ENCODE results near the gene BCL2A1. TPM values are rescaled to one million over a fixed set of nuclear protein-coding genes. Genes with fewer than 3 reads are reported as not detected.

BCL2A1 gene
- total and polyA plus RNA-seq, 4 donors = 0.50 to 2.9 (median 1.2) TPM

- DNase-seq (ENCODE audit: low spot score) = no peak
- WGBS = 85% methylated on average over 7 of the region's 7 CpGs
- Histone ChIP-seq H3K36me3 (ENCODE audit: control insufficient read depth in 4 of 4, insufficient read depth in 3 of 4, low read depth in 1 of 4, low read length in 3 of 4) (no peaks in the 10 kb centered on the region), H3K27me3 (ENCODE audit: control insufficient read depth in 4 of 4, insufficient read depth in 4 of 4, low read length in 3 of 4) (no peaks in the 10 kb centered on the region), H3K27ac (ENCODE audit: low read depth in 1 of 2, low read length in 2 of 2) (no peak overlapping the region), H3K4me1 (ENCODE audit: control insufficient read depth in 4 of 4, insufficient read depth in 4 of 4, low read length in 3 of 4) (no peaks in the 10 kb centered on the region), H3K4me3 (ENCODE audit: low read depth in 1 of 3, low read length in 3 of 3) (no peak overlapping the region), H3K9ac (ENCODE audit: low read depth in 1 of 2, low read length in 2 of 2) (no peak overlapping the region), H3K9me3 (ENCODE audit: control insufficient read depth in 4 of 4, low read length in 3 of 4) (no peaks in the 10 kb centered on the region)
- TF ChIP-seq REST (IDR thresholded peaks at IDR 0.05) (no peak), MAX (IDR thresholded peaks at IDR 0.05) (no peak), SP1 (IDR thresholded peaks at IDR 0.05) (no peak), JUND (IDR thresholded peaks at IDR 0.05) (no peak), HNF4G (IDR thresholded peaks at IDR 0.05) (no peak), YY1 (IDR thresholded peaks at IDR 0.05) (no peak), FOXA1 (IDR thresholded peaks at IDR 0.05) (no peak)
Observed at GRCh38 chr15:79987569-79987955, 16.6 kb upstream of the BCL2A1 start.

GRCh38 chr15:79981831-79982455, 10.9 kb upstream of the BCL2A1 start:
- Histone ChIP-seq H3K4me1 (ENCODE audit: control insufficient read depth in 4 of 4, insufficient read depth in 4 of 4, low read length in 3 of 4) (peaks cover 0 to 12% (median 8%) of the 10 kb centered on the region in 4 donors), H3K27ac (ENCODE audit: low read depth in 1 of 2, low read length in 2 of 2) (peak overlapping the region in 1 of 2 donors; percentile 54), H3K9ac (ENCODE audit: low read depth in 1 of 2, low read length in 2 of 2) (no peak overlapping the region), H3K9me3 (ENCODE audit: control insufficient read depth in 4 of 4, low read length in 3 of 4) (no peaks in the 10 kb centered on the region), H3K4me3 (ENCODE audit: low read depth in 1 of 3, low read length in 3 of 3) (no peak overlapping the region), H3K27me3 (ENCODE audit: control insufficient read depth in 4 of 4, insufficient read depth in 4 of 4, low read length in 3 of 4) (no peaks in the 10 kb centered on the region), H3K36me3 (ENCODE audit: control insufficient read depth in 4 of 4, insufficient read depth in 3 of 4, low read depth in 1 of 4, low read length in 3 of 4) (no peaks in the 10 kb centered on the region)
- DNase-seq (ENCODE audit: low spot score) = no peak
- TF ChIP-seq ATF3 (IDR thresholded peaks at IDR 0.05) (no peak), ZBTB33 (IDR thresholded peaks at IDR 0.05) (no peak), CTCF (IDR thresholded peaks at IDR 0.05; ENCODE audit: low read depth, low read length, missing input control) (no peak), HNF4A (conservative IDR thresholded peaks at IDR 0.05) (no peak), NR2F2 (IDR thresholded peaks at IDR 0.05) (no peak), FOXA1 (IDR thresholded peaks at IDR 0.05) (no peak), RAD21 (IDR thresholded peaks at IDR 0.05) (no peak), GABPA (IDR thresholded peaks at IDR 0.05 in 1 of 2, conservative IDR thresholded peaks at IDR 0.05 in 1 of 2) (no peak), EGR1 (IDR thresholded peaks at IDR 0.05; ENCODE audit: low read depth in 2 of 2) (no peak), HNF4G (IDR thresholded peaks at IDR 0.05) (no peak), TAF1 (conservative IDR thresholded peaks at IDR 0.05) (no peak), REST (IDR thresholded peaks at IDR 0.05) (no peak), JUND (IDR thresholded peaks at IDR 0.05) (no peak), MAX (IDR thresholded peaks at IDR 0.05) (no peak), RXRA (IDR thresholded peaks at IDR 0.05) (no peak), SP1 (IDR thresholded peaks at IDR 0.05) (no peak), YY1 (IDR thresholded peaks at IDR 0.05) (no peak), FOXA2 (IDR thresholded peaks at IDR 0.05) (no peak)
- 80% methylated on average over 7 of the region's 7 CpGs for WGBS

Data from liver (tissue), 9 donors.